GM18873 (cell line): ENCODE results near the gene POLE.

Experiments used
- ATAC-seq: cut with Tn5 transposase; IDR thresholded peaks from one replicate; pipeline ENCODE4 v1.9.1; 2021; ENCODE audit warnings: mild to moderate bottlenecking, moderate library complexity, moderate number of reproducible peaks; ENCODE audit not compliant: unreplicated experiment, low FRiP score

POLE gene

GRCh38 chr12:132657004-132657727, 30.0 kb downstream of the POLE start:
- no peak for ATAC-seq

GRCh38 chr12:132653567-132654290, 33.4 kb downstream of the POLE start:
- no peak for ATAC-seq

GRCh38 chr12:132651444-132652100, 35.6 kb downstream of the POLE start:
- no peak for ATAC-seq

GRCh38 chr12:132649226-132649945, 37.8 kb downstream of the POLE start:
- no peak for ATAC-seq

GRCh38 chr12:132648616-132649225, 38.4 kb downstream of the POLE start:
- no peak for ATAC-seq

- ATAC-seq, result no peak
Measured at GRCh38 chr12:132647858-132648257, 39.3 kb downstream of the POLE start.

GRCh38 chr12:132646850-132647249, 40.3 kb downstream of the POLE start:
- ATAC-seq, result no peak

- ATAC-seq, result no peak
Measured at GRCh38 chr12:132642846-132643835, 44.0 kb downstream of the POLE start.

GRCh38 chr12:132641811-132642650, 45.1 kb downstream of the POLE start:
- no peak for ATAC-seq

GRCh38 chr12:132640936-132641335, 46.2 kb downstream of the POLE start:
- ATAC-seq, result no peak

- ATAC-seq, result no peak
Measured at GRCh38 chr12:132639956-132640520, 47.1 kb downstream of the POLE start.

GRCh38 chr12:132638541-132639408, 48.4 kb downstream of the POLE start:
- ATAC-seq, result no peak

- ATAC-seq, result no peak
Measured at GRCh38 chr12:132637811-132638210, 49.3 kb downstream of the POLE start.

GRCh38 chr12:132635076-132635955, 51.8 kb downstream of the POLE start:
- no peak for ATAC-seq

- ATAC-seq, result no peak
Measured at GRCh38 chr12:132634411-132634990, 52.6 kb downstream of the POLE start.

- no peak for ATAC-seq
Measured at GRCh38 chr12:132633901-132634300, 53.2 kb downstream of the POLE start.
